GM21390 (cell line): ENCODE results near the gene COL15A1.

Source experiments
- ATAC-seq: cut with Tn5 transposase; IDR thresholded peaks from one replicate; pipeline ENCODE4 v1.9.1; 2021; ENCODE audit not compliant: unreplicated experiment

COL15A1 gene

DNA sequence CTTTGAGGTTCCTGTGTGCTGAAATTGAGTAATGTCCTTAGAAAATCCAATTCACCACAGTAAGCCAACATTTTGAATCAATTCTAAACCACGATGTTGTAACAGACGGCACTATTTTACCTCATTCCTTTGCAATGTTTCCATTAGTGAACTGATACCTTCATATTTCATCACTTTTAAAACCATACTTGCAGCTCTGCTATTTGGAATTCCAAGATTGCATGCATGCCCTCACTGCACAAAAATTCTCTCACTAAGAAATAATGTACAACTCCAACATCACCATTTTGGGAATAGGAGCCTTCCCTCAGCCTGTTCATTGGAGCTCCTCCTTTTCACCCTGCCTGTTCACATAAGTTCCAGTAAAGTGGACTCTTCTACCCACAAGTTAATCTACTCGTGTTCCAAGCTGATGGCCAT, 86.4 kb downstream of the COL15A1 start:
- no peak for ATAC-seq

DNA sequence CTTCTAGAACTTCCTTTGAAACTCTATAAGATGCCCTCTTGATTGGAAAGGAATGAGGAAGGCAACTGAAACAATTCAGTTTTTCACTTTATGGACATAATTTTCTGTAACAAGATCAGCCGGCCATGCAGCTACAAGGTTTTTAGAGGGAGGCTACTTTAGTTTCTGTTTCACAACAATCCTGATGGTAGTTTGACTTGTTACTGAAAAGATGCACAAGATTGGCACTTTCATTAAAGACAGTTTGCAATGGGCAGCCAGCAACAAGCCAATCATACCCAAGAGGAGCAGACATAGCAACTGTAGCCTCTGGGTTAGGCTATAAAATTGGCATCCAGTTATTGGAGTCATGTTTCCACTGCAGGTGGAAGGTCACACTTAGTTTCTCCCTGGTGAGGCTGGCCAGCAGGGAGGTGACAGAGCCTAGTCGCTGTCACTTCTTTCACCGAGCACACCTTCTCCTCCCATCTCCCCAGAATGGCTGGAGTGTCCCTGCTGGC, 87.0 kb downstream of the COL15A1 start:
- no peak for ATAC-seq

DNA sequence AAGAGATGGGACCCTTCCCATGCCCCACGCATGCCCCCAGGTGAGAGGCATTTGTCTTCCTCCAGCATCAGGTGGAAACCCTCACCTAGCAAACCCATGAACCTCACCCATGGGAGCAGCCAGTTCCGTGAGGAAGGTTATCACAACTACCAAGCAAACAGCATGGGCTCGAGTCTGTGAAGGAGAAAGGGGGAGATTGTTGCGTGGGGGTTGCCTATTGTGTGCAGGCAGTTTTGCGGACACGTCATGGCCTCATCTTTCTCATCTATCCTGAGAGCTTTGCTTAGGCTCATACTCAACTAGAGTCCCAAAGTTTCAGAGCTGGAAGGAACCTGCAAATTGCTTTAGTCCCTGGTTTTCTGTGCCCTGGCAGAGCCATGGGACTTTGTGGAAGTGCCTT, 87.6 kb downstream of the COL15A1 start:
- no peak for ATAC-seq

GRCh38 chr9:99031994-99032393, 88.3 kb downstream of the COL15A1 start:
- ATAC-seq = no peak

- no peak for ATAC-seq
Measured at GRCh38 chr9:99034149-99034548, 90.4 kb downstream of the COL15A1 start.

- no peak for ATAC-seq
Measured at GRCh38 chr9:99035313-99035712, 91.6 kb downstream of the COL15A1 start.

DNA sequence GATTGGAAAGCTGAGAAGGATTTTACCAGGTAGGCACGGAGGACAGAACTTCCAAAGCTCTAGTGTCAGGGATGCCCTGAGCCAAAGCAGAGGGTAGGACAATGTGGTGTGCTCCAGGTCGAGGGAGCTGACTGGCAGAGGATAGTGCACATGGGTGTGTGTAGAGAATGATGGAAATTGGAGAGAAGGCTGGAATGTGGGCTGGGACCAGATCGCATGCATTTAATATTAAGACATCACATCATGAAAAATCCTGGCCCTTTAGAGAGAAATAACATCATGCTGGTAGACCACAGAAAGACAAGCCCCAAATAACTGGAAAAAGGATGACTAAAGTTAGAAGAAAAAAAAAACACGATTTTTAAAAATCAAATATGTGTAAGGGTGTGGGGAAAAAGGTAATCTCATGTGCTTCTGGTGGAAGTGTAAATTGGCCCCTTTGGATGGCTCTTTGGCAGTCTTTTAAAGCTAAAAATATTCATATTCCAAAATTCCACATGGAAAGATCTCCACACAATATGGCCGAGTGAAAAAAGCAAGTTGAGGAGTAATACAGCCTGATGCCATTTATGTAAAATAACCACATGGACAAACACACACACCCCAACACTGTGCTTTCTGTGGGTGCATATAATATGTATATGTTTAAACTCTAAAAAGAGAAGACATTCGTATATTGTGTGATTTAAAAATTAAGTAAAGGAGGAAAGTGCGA, 94.2 kb downstream of the COL15A1 start:
- no peak for ATAC-seq

- no peak for ATAC-seq
Measured at GRCh38 chr9:99038484-99038820, 94.7 kb downstream of the COL15A1 start.

DNA sequence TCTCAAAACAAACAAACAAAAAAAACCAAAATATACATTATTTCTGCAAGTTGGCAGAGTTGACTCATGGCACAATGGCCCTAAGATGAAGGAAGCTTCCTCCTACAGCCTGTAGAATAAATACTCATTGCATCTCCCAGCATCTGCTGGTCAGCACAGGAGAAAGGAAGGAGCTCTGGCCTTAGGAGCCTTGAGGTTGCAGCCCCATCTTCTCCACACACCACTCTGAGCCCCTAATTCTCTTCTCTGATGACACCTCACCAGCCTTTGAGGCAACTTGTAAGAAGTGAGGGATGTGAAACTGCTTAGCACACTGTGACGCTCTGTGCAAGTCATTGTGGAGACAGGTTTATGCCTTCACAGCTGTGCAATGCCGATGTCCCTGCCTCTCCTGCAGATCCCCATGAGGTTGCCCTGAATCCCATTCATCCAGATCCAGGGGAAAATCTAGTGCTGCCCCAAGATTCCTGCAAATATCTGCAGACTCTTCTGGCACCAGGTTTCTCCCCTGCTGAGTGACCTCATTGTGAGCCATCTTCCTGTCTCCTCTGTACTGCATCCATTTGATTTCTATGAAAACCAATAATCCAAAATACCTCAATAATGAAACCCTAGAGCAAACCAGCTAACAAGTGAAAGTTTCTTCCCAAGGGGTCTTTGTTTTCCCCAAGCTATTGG, 95.9 kb downstream of the COL15A1 start:
- peak; percentile 58 for ATAC-seq

DNA sequence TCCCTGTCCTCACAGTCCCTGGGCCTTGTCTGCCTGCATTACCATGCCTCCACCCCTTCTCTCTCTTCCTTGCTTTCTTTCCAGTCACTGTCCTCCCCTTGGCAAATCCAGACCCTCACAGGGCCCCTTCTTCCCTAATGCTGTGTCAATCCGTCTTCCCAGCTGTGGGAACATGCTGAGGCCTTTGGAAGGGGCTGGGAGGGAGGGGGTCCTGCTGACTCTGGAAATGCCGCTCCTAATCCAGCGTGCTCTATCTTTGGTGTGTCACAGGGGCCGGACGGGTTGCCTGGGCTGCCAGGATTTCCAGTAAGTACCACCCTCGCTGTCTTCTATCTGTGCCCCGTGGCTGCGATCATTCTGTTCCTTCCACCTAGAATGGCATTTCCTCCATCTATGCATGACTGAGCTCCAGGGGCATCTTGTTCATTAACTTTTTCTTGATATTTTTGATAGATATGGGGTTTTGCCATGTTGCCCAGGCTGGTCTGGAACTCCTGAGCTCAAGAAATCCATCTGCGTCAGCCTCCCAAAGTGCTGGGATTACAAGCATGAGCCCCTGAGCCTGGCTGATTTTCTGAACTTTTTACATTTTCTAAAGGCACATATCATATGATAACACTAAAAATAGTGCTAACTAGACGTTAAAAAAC, 96.7 kb downstream of the COL15A1 start:
- ATAC-seq = no peak

- ATAC-seq = no peak
Measured at GRCh38 chr9:99040911-99041582, 97.3 kb downstream of the COL15A1 start.

DNA sequence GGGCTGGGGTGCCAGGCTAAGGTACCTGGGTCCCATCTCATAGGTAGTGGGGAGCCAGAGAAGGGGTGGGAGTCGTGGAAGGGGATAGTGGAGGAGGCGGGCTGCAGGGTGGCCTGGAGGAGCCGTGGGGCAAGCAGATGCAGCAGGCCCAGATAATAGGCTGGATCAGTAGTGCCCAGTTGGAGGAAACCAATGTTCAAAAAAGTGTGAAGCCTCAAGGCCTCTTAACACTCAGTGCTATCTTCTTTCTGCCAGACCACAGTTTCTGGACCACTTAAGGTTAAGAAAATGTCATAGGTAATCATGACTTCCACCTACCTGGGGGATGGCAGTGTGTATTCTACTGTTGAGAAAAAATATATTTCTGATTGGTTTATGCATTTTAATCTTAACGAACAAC, 97.9 kb downstream of the COL15A1 start:
- ATAC-seq = no peak

DNA sequence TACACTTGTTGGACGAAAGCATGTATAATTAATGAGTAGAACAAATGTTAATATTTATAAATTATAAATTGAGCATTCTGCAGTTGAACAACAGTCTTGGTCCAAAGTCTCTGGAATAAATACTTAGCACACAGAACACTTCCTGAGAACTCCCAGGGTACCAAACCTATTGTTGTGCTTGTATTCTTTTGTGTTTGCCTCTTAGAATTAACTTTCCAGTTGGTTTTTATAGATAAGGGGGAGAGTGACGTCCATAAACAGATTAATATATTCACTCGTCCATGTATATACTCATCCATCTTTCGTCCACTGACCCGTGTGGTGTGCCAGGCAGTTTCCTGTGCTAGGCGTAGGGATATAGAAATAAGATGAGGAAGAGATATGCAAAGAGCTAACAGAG, 98.9 kb downstream of the COL15A1 start:
- ATAC-seq = no peak

GRCh38 chr9:99044827-99045226, 101.1 kb downstream of the COL15A1 start:
- ATAC-seq = no peak

DNA sequence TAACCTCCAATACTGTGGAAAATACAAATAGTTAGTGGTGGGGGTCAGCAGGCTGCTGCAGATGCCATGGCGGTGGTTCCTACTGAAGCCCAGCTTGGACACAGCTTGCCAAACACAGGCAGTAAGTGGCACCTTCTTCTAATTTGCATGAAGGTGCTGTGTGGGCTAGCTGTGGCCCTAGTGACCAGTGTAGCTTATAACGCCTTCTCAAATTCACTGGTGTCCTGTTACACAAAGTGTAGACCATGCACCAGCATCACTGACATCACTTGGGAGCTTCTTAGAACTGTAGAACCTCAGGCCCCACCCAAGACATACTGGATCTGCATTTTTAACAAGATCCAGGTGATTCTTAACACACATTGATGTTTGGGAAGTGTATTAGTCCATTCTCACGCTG, 102.4 kb downstream of the COL15A1 start:
- ATAC-seq = no peak

DNA sequence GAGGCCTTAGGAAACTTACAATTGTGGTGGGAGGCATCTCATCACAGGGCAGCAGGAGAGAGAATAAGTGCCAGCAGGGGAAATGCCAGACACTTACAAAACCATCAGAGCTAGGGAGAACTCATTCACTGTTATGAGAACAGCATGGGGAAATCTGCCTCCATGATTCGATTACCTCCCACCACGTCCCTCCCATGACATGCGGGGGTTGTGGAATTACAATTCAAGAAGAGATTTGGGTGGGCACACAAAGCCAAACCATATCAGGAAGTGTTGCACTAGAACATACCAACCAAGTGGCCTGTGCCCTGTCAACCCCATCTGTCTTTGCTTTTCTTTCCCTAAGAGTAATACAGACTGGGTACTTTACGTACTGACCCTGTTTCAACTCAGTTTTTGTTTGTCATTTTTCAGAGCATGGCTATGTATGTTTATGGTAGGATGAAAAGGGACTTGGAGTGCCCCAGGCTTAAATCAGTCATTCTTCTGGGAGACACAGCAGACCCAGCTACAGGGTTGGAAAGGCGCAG, 102.9 kb downstream of the COL15A1 start:
- ATAC-seq = no peak

- ATAC-seq = no peak
Measured at GRCh38 chr9:99049228-99049627, 105.5 kb downstream of the COL15A1 start.

DNA sequence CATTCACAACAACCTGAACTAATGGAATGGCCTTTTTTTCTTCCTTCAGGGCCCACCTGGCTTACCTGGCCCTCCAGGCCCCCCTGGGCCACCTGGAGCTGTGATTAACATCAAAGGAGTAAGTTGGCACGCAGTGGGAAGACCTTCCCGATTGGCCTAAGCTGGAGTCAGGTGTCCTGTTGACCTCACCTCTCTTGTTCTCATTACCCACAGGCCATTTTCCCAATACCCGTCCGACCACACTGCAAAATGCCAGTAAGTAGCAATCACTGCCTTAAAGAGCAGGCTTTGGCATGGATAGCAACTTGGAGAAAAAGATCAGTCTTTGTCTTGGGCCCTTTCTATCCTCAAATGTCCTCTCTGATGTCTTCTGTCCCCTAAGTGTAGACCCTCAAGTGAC, 105.9 kb downstream of the COL15A1 start:
- no peak for ATAC-seq

GRCh38 chr9:99050292-99050911, 106.7 kb downstream of the COL15A1 start:
- ATAC-seq = no peak

DNA sequence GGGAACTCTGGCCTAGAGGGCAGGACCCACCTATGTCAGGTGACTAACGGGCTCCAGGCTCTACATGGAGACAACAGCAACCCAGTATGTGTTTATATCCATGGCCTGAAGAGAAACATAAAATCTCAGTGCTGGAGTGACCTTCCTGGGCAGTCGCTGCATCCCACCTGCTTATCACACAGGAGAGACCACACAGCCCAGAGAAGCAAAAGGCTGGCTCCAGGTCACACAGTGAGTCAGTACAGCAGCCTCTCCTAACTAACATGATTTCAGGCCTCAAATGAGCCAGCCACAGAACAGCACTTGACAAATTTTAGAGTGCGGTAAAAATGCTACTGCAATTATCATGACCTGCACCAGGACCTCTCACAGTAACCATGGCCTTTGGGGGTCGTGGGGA, 107.2 kb downstream of the COL15A1 start:
- no peak for ATAC-seq

GRCh38 chr9:99051406-99051805, 107.7 kb downstream of the COL15A1 start:
- no peak for ATAC-seq
